Measurements from ENCODE around the gene LDLRAD4. TPM values are rescaled to one million over a fixed set of nuclear protein-coding genes. Genes with fewer than 3 reads are reported as not detected.

LDLRAD4 gene
- total and polyA plus RNA-seq, 9 of the 15 experiments (the other 6 are each of a cell fraction or from before 2014, with no cell fraction given) = 0.01 TPM; not detected in 8

- ChIA-PET POLR2A (no interaction called here), CTCF (ENCODE audit: low intra/inter-chr PET ratio) (no interaction called here)
- Histone ChIP-seq H3K27me3 (ENCODE audit: control insufficient read depth in 2 of 2, insufficient read depth in 2 of 2, low read length in 2 of 2) (peaks cover 4 to 30% of the 10 kb centered on the region in 2 experiments), H3K4me2 (ENCODE audit: insufficient read depth, low read length) (no peak overlapping the region), H3K4me1 (replicated peaks in 1 of 2; ENCODE audit: control insufficient read depth in 2 of 2, insufficient read depth in 2 of 2, low read length in 2 of 2) (no peaks in the 10 kb centered on the region), H3K36me3 (ENCODE audit: control insufficient read depth, insufficient read depth, low read length) (no peaks in the 10 kb centered on the region), H3K9me3 (replicated peaks; ENCODE audit: control insufficient read depth, insufficient read depth, low read depth, low read length) (no peaks in the 10 kb centered on the region), H3K79me2 (ENCODE audit: control insufficient read depth, insufficient read depth, low read length) (no peaks in the 10 kb centered on the region), H3K4me3 (no peak overlapping the region), H4K20me1 (replicated peaks; ENCODE audit: control insufficient read depth, insufficient read depth, low read length) (no peaks in the 10 kb centered on the region; the same call in 1 of the 2 replicates), H3K9me1 (ENCODE audit: control insufficient read depth, insufficient read depth, low read length) (no peaks in the 10 kb centered on the region), H3K9ac (ENCODE audit: insufficient read depth in 1 of 2, low read depth in 2 of 2, low read length in 2 of 2) (no peak overlapping the region), H2AFZ (ENCODE audit: low read depth, low read length) (no peak overlapping the region), H3K27ac (ENCODE audit: extremely low read depth, low read depth, low read length) (no peak overlapping the region)
- FAIRE-seq = no peak
- no peak for DNase-seq (ENCODE audit: extremely low read depth in 1 of 4, low spot score in 3 of 4)
- no peak for ATAC-seq
- intact Hi-C loops (cut with micrococcal nuclease) = no loop called here
- in situ Hi-C loops (cut with MboI) = no loop called here
- BruUV-seq (replicated peaks) = no TSS peak
- WGBS (ENCODE audit: insufficient coverage, low coverage, missing lambda C conversion rate) = under 1% methylated on average over 9 of the region's 9 CpGs
- TF ChIP-seq SMARCC2 (IDR thresholded peaks at IDR 0.05; ENCODE audit: low read depth) = no peak
- TF ChIP-seq CAMTA2 (CRISPR knock-in tag; conservative IDR thresholded peaks at IDR 0.05) = no peak
- no peak for TF ChIP-seq PRMT5 (CRISPR knock-in tag; IDR thresholded peaks at IDR 0.05)
- TF ChIP-seq KAT7 (CRISPR knock-in tag; IDR thresholded peaks at IDR 0.05; ENCODE audit: borderline replicate concordance) = no peak
- no peak for TF ChIP-seq MITF (IDR thresholded peaks at IDR 0.05)
- TF ChIP-seq XRCC3 (IDR thresholded peaks at IDR 0.05) = no peak
- TF ChIP-seq ZNF318 (IDR thresholded peaks at IDR 0.05; ENCODE audit: borderline replicate concordance in 1 of 2, low read depth in 1 of 2) = no peak
- TF ChIP-seq BACH1 (tag; IDR thresholded peaks at IDR 0.05) = no peak
- TF ChIP-seq ARID2 (IDR thresholded peaks at IDR 0.05) = no peak
- TF ChIP-seq ZNF41 (CRISPR knock-in tag; conservative IDR thresholded peaks at IDR 0.05) = no peak
- no peak for TF ChIP-seq ZNF384 (IDR thresholded peaks at IDR 0.05; ENCODE audit: low read depth, low read length)
- TF ChIP-seq PKNOX1 (IDR thresholded peaks at IDR 0.05) = no peak
- TF ChIP-seq ZNF23 (CRISPR knock-in tag; IDR thresholded peaks at IDR 0.05) = no peak
These were observed 163.9 kb downstream of the LDLRAD4 start for GRCh38 chr18:13382366-13382953.

All from K562 (cell line).